AG09319 (cell line): ENCODE data around the gene ACKR3.

ENCODE experiments used
- DNase-seq: peaks from one replicate; pipeline ENCODE4 v3.0.0-alpha.2; 2010; ENCODE audit warnings: low read depth; ENCODE audit errors: extremely low read depth
- TF ChIP-seq, protein P1 (sequence below): IDR thresholded peaks from 2 replicates; pipeline ENCODE4 v1.5.1; 2011; ENCODE audit warnings: low read depth, mild to moderate bottlenecking, inconsistent platforms, low read length, moderate library complexity

Gene ACKR3

DNA sequence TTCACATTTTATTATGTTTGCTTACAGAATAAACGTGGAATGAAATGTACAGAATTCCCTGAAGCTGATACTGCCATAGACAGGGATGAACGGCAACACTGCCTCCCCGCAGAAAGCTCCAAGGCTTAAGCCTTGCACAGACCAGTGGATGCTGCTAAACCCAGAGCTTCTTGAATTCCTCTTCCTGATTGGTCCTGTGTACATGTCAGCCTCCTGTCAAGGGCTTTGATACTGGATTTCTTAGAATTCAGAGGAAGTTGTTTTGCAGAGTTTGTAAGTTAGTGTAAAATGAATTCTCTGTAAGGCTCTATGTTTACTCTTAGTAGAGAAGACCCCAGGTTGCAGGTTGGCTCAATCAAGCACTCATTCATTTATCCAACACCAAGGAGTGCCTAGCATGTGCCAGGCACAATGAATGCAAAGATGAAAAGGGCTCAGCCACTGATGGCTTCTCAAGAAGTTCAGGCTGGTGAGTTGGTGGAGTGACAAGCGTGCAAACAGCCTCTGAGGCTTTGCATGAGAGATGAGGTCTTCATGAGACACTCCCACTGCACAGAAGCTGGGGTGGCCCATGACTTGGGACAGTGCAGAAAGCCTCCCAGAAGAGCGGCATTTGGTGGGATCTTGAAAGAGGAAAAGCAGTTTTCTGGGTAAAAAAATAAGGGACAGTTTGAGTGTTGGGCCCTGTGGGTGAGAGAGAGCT lies 50.4 kb downstream of the ACKR3 start:
- TF ChIP-seq, protein P1, sequence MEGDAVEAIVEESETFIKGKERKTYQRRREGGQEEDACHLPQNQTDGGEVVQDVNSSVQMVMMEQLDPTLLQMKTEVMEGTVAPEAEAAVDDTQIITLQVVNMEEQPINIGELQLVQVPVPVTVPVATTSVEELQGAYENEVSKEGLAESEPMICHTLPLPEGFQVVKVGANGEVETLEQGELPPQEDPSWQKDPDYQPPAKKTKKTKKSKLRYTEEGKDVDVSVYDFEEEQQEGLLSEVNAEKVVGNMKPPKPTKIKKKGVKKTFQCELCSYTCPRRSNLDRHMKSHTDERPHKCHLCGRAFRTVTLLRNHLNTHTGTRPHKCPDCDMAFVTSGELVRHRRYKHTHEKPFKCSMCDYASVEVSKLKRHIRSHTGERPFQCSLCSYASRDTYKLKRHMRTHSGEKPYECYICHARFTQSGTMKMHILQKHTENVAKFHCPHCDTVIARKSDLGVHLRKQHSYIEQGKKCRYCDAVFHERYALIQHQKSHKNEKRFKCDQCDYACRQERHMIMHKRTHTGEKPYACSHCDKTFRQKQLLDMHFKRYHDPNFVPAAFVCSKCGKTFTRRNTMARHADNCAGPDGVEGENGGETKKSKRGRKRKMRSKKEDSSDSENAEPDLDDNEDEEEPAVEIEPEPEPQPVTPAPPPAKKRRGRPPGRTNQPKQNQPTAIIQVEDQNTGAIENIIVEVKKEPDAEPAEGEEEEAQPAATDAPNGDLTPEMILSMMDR = no peak
- no peak for DNase-seq

DNA sequence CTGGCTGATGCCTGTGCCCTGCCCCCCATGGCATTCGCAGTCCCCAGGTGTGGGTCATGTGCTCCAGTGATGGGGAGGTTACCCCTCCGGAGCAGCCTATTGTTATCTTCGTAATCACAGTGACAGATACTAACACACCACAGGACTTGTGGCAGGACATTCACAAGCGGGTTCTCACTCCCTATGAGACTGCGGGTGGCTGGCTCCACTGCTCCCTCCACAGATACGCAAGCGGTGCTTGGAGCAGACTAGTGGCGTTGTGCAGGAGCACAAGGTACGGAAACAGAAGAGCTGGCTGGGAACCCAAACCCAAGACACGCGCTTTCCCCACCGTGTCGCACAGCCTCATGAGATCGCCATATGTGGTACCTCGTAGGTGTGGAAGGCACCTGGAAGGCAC lies 52.2 kb downstream of the ACKR3 start:
- no peak for DNase-seq
- TF ChIP-seq, protein P1 = no peak

DNA sequence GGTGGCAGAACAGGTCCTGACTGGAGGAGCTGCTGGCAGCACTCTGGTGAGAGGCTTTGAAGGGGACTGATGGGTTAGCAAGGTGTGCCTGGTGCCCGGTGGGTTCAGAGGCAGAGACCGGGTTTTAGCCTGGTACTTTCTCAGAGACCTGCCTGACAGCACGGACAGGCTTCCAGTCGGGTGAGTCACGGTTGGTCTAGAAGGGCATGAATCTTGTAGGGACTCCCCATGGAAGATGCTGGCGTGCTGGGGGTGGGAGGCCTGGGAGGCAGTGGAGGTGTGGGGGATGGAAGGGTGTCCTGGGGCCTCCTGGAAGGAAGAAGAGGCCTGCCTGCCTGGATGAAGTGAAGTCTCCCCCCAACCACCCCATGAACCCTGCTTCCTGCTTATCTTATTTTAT lies 52.6 kb downstream of the ACKR3 start:
- TF ChIP-seq, protein P1 = no peak
- DNase-seq = no peak

DNA sequence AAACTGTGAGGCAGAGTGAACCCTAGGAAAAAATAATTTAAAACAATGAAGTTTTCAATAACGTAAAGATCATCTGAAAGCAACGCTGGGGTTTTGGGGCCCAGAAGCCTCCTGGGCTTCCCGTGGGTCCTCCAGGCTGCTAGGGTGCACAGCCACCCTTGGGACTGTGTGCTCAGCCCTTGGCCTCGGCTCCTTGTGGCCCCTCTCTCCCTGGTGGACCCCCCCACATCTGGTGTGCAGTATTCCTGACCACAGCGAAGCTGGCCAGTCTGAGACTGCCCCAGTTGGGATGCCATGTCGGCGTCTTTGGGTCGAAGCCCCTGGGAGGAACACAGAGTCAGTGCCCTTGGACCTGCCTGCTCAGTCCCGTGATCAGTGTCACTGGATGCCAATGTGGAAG lies 53.0 kb downstream of the ACKR3 start:
- DNase-seq = no peak
- TF ChIP-seq, protein P1 = no peak

DNA sequence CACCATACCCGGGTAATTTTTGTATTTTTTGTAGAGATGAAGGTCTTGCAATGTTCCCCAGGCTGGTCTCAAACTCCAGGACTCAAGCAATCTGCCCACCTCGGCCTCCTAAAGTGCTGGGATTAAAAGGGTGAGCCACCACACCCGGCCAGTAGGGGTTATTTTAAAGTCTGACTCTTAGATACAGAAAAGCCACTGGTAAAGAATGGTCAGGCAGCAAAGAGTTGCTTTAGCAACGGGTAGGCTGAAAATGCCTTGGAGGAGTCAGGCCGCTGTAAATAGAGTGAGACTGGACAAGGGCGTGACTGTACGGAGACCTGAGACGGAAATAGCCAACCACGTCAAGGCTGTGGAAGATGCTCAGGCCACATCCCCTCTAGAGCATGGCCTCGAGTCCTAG lies 54.2 kb downstream of the ACKR3 start:
- DNase-seq = no peak
- TF ChIP-seq, protein P1 = no peak

DNA sequence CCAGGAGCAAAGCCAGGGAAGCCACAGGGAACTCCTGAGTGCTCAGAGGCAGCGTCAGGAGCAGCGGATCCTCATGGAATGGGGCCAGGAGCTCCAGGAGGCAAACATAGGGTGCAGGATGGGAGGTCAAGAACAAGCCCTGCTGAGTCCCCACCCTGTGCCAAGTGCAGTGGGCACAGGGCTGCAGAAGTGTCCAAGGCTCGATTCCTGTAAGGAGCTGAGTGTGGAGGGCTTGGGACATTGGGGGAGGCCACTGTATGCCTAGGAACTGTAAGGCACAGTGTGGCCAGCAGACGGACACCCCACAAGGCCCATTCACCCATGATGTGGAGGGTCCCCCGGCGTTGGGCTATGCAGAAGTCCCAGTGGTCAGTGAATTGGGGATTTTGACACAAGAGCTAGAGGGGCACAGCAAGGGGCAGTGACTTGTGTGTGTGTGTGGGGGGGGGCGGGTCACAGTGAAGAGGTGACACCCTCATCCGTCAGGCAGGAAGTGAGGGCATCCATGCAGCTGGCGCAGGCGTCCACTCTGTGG lies 55.6 kb downstream of the ACKR3 start:
- DNase-seq = no peak
- TF ChIP-seq, protein P1 = no peak

DNA sequence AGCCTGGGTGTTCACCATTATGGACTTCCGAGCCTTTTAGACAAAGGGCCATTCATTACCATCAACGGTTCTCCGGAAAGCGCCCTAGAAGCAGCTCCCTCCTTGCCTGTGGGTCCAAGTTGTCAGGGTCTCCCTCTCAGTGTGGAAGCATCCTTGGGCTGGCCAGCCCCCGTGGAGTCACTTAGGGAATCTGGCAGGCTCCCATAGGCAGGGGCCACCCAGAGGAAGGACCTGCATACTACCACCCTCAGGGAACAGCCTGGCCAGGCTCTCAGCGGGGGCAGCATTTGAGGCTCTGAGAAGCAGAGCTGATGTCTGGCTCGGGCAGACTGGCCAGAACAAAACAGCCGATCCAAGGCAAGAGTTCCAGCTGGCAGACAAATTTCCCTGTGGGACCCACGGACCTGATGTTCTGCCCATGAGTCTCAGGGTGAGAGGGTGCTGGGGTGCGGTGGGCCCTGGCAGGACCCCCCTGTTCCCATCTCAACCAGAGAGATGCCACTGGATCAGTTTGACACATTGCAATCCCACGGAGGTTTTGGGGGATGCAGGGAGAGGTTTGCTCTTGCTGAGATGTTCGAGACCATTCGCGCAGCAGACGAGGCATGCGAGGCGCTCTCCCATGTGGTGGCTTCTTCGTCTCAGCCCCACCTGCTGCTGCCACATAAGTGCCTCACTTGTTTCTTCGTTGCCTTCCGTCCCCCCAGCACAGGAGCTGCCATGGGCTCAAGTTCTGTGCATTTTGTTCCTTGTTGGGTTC lies 56.9 kb downstream of the ACKR3 start:
- DNase-seq = no peak
- TF ChIP-seq, protein P1 = no peak
